ENCODE measurements around the gene CHST12.
"Not testable (repeated sequence)": the region's sequence is repeated elsewhere in the genome, so short reads cannot be mapped to it uniquely, and the experiment has no call there.

The CHST12 gene

GRCh38 chr7:2453849-2454248, 50.4 kb downstream of the CHST12 start:
- DNase-seq (ENCODE audit: low read depth in 1 of 2, low spot score in 1 of 2) = not testable (repeated sequence)

DNA sequence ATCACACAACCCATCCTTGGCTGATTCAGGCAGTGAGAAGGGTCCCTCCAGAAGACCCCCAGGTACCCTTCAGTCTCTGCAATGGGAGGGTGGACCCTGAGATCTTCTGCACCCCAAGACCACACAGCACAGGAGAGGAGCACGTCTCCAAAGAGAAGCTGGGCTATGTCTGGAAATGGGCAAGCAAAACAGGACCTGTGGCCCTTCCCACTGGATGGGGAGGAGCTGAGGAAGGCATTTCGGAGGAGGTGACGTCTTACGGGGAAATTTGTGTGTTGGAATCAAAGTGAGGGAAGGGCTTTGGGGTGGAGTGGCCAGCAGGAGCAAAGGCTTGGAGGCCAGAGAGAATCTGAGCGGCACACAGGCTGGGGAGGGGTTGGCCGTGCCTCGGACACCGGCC, 56.3 kb downstream of the CHST12 start:
- DNase-seq (ENCODE audit: low read depth in 1 of 2, low spot score in 1 of 2) = no peak

DNA sequence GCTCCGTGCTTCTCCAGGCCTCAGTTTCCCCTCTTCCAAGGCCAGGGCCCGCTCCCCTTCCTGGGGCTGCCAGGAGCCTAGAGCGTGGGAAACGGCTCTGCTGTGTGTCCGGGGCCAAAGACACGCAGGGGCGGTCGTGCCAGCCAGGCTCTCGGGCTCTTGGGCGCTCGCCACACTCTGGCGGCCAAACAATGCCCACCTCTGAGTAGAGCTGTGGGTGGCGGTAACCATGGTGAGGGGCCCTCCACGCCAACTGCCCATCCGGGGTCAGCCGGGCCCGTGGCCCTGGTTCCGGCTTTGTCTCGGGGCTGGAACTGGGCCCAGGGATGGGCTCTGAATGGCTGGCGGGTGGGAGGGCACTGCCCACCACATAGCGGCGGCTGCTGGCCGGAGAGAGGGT, 56.8 kb downstream of the CHST12 start:
- DNase-seq (ENCODE audit: low read depth in 1 of 2, low spot score in 1 of 2) = no peak

DNA sequence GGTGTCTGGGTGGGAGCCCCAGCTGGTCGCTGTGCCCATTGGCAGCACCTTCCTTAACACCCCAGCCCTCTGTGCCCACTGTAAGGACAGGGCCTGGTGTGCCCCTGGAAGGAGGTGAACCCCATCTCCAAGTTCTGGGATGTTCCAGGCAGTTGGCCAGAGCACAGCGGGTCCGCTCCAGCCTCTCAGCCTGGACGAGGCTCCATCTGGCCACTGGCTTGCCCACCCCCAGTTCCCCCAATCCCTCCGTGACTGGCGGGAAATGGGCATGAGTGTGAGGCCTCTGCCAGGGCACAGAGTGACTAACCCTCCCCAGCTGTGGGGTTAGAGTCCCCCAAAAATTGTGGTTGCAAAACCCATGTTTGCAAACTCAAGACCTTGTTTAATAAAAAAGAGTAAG, 57.2 kb downstream of the CHST12 start:
- DNase-seq (ENCODE audit: low read depth in 1 of 2, low spot score in 1 of 2) = no peak

DNA sequence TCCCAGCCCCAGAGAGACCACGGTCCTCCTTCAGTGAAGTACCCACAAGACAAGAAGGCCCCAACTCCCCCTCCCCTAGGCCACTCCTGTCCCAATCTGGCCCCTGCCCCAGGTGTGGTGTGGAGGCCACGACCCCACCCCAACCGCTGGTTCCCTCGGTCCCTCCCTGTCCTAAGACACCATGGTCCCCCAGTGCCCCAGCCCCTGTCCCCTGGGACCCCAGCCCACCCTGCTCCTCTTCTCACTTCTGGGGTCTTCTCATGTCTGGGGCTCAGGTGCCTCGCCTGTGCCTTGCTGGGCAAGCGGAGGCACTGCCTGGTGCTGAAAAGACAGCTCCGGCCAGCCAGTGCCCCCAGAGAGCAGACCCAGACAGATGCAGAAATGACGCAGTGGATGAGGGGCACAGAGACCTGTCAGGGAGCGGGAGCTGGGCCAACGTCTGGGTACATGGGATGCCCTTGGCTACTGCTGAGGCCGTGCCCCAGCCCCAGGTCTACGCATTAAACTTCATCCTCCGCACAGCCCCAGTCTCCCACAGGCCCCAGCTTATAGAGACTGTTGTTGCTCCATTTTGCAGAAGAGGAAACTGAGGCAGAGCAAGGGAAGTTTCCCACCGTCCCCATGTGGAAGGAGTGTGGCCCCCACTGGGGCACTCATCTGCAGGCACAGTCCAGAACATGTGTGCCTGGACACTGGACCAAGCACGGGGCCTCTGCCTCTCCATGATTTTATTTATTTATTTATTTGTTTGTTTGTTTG, 58.0 kb downstream of the CHST12 start:
- no peak for DNase-seq (ENCODE audit: low read depth in 1 of 2, low spot score in 1 of 2)

DNA sequence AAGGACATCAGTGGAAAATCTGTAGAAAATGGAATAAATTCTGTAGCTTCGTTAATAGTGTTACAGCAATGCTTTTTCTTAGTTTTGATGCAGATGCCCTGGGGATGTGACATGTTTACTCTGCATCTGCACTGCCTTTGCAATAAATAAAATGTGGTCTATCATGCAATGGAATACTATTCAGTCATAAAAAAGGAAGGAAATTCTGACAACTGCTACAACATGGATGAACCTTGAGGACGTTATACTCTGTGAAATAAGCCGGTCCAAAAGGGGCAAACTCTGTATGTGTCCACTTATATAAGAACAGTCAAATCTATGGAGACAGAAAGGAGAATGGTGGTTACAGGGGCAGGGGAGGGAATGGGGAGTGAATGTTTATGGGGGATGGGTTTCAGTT, 59.3 kb downstream of the CHST12 start:
- no peak for DNase-seq (ENCODE audit: low read depth in 1 of 2, low spot score in 1 of 2)

DNA sequence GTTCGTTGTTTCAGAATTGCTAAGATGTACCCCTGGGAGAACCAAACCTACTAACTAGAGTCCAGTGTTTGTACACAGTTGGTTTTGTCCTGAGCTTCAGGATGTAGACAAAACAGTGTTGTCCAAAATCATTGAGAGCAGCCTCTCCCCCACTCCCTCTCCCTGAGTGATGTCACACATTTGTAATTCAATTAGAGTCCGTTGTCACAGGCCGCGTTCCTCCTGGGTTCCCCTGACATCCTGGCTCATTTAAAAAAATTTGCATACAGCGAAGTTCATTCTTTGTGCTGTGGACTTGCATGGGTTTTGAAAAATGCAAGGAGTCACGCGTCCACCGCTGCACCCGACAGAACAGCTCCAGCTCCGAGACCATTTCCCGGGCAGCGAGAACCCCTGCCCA, 62.5 kb downstream of the CHST12 start:
- no peak for DNase-seq (ENCODE audit: low read depth in 1 of 2, low spot score in 1 of 2)

DNA sequence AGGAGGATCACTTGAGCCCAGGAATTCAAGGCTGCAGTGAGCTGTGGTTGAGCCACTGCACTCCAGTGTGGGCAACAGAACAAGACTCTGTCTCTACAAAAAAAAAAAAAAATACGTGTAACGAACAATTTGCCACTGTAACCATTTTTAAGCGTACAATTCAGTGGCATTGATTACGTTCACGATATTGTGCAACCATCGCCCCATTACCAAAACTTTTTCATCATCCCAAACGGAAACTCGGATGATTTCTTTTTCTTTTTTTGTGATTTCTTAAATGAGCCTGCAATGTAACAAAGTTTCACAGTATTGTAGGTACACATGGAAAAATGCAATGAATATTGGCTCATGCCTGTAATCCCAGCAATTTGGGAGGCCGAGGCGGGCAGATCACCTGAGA, 63.3 kb downstream of the CHST12 start:
- DNase-seq (ENCODE audit: low read depth in 1 of 2, low spot score in 1 of 2) = no peak

- DNase-seq (ENCODE audit: low read depth in 1 of 2, low spot score in 1 of 2) = no peak
These were observed 64.8 kb downstream of the CHST12 start for GRCh38 chr7:2468227-2468626.

DNA sequence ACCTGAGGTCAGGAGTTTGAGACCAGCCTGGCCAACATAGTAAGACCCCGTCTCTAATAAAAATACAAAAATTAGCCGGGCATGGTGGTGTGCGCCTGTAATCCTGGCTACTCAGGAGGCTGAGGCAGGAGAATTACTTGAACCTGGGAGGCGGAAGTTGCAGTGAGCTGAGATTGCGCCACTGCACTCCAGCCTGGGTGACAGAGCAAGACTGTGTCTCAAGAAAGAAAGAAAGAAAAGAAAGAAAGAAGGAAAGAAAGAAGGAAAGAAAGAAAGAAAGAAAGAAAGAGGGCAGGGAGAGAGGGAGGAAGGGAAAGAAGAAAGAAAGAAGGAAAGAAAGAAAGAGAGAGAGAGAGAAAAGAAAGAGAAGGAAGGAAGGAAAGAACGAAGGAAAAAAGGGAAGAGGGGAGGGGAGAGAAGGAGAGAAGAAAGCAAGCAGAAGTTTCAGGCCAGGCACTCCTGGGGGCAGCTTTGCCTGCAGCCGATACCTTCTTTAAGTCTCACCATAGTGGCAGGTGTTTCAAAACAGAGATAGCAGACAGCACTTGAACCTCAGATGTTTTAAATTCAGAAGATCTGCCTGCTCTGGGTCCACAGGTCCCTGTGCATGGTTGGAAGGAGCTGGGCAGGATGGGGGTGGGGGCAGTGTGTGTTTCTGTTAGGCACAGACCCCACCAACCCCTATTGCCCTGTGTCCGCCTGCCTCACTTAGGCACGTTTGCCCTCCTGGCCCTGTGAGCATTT, 66.2 kb downstream of the CHST12 start:
- not testable (repeated sequence) for DNase-seq (ENCODE audit: low read depth in 1 of 2, low spot score in 1 of 2)

DNA sequence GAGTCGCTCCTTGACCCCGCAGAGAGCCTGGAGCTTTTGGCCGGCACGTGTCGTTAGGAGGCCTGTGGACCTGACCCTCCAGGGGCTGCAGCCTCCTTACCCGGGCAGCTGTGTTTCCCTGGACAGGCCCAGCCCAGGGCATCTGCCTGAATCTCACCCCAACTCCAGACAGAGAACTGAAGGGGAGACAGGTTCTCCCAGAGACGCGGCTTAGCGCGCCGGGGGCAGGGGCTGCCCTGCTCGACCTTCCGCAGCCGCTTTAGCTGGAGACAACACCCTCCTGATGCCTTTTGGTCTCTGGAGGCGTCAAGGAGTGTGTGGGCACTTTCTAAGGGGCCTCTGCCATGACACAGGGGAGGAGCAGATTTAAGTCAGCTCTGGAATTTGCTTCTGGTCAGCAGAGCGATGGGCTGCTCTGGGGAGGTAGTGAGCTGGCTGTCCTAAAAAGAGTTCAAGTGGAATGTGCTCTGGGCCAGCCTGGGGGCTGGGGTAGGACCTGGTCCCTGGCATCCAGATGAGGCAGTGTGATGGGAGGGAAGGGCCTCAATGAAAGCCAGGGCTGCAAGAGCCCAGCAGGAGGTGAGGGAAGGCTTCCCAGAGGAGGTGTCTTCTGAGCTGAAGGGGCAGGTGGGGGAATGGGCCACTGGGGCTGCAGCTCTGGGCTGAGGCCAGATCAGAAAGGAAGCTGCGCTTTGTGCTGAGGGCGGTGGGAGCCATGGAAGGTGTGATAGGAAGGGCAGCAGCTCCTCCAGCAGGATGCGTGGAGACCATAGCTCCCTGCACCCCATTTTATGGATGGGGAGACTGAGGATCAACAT, 67.0 kb downstream of the CHST12 start:
- no peak for DNase-seq (ENCODE audit: low read depth in 1 of 2, low spot score in 1 of 2)

- DNase-seq (ENCODE audit: low read depth in 1 of 2, low spot score in 1 of 2) = no peak
These were observed 67.6 kb downstream of the CHST12 start for GRCh38 chr7:2471022-2471329.

DNA sequence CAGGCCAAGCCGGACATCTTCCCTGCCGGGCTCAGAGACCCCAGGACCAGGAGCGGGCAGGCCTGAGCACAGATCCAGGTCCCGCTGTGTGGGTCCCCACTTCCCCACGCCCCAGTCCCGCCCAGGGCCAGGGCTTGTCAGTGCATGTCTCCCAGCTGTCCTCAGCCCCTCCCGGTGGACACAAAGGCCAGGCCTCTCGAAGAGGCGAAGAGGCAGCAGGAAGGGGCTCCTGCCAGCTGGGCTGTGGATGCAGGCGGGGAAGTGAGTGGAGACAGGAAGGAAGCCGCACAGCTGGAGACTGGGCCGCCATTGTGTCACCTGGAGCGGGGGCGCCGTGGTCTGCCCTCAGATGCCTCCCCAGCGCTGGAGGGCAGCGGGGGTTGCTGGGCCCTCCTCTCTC, 68.0 kb downstream of the CHST12 start:
- no peak for DNase-seq (ENCODE audit: low read depth in 1 of 2, low spot score in 1 of 2)

GRCh38 chr7:2472739-2473138, 69.3 kb downstream of the CHST12 start:
- no peak for DNase-seq (ENCODE audit: low read depth in 1 of 2, low spot score in 1 of 2)

- DNase-seq (ENCODE audit: low read depth in 1 of 2, low spot score in 1 of 2) = no peak
These were observed 70.2 kb downstream of the CHST12 start for GRCh38 chr7:2473496-2474180.

GRCh38 chr7:2474224-2474623, 70.8 kb downstream of the CHST12 start:
- no peak for DNase-seq (ENCODE audit: low read depth in 1 of 2, low spot score in 1 of 2)

DNA sequence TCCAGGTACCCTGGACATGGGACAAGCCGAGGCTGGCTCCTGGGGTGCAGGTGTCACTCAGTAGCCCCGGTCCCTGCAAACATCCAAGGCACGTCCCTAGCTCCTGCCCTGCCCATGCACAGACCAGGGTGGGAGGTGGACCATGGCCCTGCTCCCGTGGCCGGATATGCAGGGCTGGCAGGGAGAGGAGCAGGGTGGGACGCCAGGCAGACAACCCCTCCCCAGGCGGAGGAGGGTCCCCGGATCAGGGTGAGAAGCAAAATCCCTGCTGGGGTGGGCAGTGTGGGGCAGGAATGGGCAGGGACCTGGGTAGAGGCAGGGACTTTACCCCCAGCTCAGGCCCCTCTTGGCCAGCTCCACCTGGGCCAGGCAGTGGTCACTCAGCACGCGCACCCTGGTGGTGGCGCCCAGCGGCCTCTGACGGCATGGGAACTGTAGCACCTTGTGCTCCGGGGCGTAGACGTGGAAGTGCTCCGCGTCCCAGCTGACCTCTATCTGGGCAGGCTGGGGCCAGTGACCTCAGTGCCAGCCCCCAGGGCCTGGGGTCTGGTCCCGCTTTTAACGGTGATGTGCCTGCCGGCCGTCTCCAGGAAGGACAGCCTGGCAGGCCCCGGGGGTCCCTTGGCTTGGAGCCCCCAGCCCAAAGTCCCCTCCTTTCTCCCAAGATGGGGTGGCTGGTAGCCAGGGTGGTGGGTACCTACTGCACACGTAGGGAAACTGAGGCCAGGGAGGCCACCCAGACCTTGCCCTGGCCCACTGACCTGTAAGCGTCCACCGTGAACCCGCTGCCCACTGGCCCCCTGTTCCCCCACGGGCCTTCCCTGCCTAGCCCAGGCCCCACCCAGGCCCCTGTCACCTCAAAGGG, 71.6 kb downstream of the CHST12 start:
- no peak for DNase-seq (ENCODE audit: low read depth in 1 of 2, low spot score in 1 of 2)

DNA sequence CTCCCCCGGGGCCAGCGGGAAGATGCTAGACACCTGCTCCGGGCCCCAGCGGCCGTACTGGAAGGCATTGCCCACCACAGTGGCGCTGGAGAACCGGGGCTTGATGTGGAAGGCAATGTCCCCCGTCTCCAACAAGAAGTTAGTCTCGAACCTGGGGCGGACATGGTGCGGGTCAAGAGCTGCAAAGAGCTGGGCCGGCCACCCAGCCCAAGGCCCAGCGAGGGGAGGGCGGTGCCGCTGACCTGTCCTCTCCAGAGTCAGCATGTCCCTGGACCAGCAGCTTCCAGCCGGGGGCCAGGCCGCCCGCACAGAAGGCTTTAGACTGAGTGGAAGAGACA, 72.2 kb downstream of the CHST12 start:
- no peak for DNase-seq (ENCODE audit: low read depth in 1 of 2, low spot score in 1 of 2)

DNA sequence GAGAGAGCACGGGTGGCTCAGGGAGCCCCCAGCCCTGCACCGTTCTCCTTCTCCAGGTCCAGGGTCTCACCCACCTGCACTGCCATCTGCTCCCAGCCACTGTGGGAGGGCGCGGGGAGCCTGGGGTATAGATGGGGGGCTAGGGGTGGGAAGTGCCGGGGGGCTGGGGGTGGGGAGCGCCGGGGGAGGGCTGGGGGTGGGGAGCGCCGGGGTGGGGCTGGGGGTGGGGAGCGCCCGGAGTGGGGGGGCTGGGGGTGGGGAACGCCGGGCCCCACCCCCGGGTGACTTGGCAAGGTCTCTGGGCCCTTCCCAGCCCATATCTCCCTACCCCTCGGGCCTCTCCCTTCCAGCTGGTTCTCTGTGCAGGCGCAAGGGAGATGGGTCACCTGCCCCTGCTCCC, 72.9 kb downstream of the CHST12 start, which contains the start of gene GRIFIN:
GRIFIN (minus strand) TSS at position 101 of the 400 bp plus-strand sequence; CDS start at position 86, 15 bp downstream.
- DNase-seq (ENCODE audit: low read depth in 1 of 2, low spot score in 1 of 2) = no peak

DNA sequence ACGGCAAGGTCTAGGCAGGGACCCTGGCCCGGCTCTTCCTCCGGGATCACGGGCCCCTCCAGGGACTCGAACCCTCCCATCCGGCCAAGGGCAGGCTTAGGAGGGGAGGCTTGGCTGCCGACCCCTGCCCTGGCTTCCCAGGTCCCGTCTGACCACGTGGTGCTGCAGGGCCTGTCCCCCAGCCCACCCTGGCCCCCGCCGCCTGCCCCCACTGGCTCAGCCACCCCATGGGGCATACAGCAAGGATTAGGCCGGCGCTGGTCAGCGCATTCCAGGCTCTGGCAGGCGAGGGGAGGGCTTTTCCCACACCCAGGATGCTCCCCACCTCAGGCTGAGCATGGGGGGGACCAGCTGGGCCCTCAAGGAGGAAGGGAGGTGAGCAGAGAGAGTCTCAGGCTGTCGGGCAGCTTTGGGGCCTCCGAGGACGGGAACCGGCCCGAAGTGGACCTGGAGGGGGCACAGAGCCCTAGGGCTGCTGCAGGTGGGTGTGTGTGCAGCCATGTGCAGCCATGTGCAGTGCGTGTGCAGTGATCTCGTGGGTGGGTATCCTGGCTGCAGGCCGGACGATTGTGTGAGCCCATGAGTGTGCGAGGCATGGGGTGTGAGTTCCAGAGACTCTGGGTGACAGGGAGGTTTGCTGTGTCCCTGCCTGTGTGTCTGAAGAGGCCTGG, 73.5 kb downstream of the CHST12 start:
- no peak for DNase-seq (ENCODE audit: low read depth in 1 of 2, low spot score in 1 of 2)

Measured in activated CD4-positive, alpha-beta T cell treated with anti-CD3 and anti-CD28 coated beads, Interleukin-2, amount 50 U/mL, for 24 hours (primary cell).